C4-2B (cell line): ENCODE measurements around the gene KLHL17.

Experiments
- H3K27ac ChIP-seq: fragments of 450-650 bp; 2 replicates; pipeline ENCODE4 v1.5.1; 2017
- ZFX ChIP-seq: fragments of 450-650 bp; IDR thresholded peaks from 2 replicates; pipeline ENCODE4 v1.6.1; 2017
- TF ChIP-seq, protein P1 (sequence below): fragments of 450-650 bp; conservative IDR thresholded peaks from 2 replicates; pipeline ENCODE4 v1.5.1; 2017; ENCODE audit warnings: mild to moderate bottlenecking

KLHL17 gene

DNA sequence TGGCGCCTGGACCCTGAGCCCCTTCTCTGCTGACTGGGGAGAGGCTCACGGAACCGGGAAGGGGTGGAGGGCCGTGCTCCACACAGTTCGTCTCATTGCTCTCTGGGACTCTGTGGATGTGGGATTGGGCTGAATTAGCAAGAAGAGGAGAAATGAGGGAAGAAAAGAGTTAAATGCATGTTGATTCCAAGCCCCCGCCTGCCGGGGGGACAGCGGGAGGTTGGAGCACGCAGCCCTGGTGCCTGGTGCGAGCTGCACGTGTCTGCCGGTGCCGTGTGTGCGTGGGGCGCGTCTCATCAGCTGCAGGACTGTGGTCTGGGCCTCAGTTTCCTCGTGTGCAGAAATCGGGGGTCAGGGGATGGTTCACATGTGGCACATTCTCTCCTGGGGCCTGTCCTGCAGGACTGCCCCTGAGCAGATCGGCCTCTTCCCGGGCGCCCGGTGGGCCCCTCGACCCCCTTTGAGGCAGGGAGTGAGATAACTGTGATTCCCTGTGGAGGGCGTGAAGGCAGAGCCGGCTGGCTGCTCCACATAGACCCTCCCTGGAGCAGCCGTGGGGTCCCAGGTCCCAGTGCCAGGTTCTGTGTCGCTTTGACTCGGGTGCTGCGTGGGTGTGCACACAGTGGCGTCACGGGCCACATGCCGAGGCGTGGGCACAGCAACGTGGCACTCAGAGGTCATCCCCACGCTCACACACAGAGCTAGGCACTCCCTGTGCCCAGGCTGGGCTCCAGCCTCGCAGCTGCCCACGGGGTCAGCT is 25.2 kb upstream of the KLHL17 start:
- TF ChIP-seq ZFX: no peak
- TF ChIP-seq, protein P1, sequence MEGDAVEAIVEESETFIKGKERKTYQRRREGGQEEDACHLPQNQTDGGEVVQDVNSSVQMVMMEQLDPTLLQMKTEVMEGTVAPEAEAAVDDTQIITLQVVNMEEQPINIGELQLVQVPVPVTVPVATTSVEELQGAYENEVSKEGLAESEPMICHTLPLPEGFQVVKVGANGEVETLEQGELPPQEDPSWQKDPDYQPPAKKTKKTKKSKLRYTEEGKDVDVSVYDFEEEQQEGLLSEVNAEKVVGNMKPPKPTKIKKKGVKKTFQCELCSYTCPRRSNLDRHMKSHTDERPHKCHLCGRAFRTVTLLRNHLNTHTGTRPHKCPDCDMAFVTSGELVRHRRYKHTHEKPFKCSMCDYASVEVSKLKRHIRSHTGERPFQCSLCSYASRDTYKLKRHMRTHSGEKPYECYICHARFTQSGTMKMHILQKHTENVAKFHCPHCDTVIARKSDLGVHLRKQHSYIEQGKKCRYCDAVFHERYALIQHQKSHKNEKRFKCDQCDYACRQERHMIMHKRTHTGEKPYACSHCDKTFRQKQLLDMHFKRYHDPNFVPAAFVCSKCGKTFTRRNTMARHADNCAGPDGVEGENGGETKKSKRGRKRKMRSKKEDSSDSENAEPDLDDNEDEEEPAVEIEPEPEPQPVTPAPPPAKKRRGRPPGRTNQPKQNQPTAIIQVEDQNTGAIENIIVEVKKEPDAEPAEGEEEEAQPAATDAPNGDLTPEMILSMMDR: no peak
- H3K27ac ChIP-seq: no peak overlapping the region

- H3K27ac ChIP-seq: no peak overlapping the region
- TF ChIP-seq, protein P1: no peak
- TF ChIP-seq ZFX: no peak
Measured at GRCh38 chr1:935751-936231, 24.6 kb upstream of the KLHL17 start.

GRCh38 chr1:936348-937264 is 23.8 kb upstream of the KLHL17 start:
- TF ChIP-seq, protein P1: no peak
- TF ChIP-seq ZFX: no peak
- H3K27ac ChIP-seq: no peak overlapping the region

DNA sequence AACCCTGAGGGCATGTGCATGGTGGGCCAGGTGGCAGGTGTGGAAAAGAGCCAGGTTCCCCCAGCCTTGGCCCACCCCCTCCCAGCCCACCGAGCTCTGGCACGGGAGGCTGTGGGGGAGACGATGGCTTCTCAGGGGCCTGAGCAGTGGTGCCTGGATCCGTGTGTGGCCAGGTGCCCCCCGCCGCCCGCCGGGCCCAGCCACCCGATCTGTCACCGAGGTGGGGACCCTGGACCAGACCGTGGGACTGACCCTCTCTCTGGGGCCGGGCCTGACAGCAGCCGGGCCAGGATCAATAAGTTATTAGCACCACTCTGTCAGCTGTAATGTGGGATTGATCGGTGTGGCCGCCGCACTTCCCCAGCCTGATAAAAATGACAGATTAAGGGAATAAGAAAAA is 22.9 kb upstream of the KLHL17 start:
- TF ChIP-seq, protein P1: no peak
- no peak for TF ChIP-seq ZFX
- no peak overlapping the region for H3K27ac ChIP-seq

DNA sequence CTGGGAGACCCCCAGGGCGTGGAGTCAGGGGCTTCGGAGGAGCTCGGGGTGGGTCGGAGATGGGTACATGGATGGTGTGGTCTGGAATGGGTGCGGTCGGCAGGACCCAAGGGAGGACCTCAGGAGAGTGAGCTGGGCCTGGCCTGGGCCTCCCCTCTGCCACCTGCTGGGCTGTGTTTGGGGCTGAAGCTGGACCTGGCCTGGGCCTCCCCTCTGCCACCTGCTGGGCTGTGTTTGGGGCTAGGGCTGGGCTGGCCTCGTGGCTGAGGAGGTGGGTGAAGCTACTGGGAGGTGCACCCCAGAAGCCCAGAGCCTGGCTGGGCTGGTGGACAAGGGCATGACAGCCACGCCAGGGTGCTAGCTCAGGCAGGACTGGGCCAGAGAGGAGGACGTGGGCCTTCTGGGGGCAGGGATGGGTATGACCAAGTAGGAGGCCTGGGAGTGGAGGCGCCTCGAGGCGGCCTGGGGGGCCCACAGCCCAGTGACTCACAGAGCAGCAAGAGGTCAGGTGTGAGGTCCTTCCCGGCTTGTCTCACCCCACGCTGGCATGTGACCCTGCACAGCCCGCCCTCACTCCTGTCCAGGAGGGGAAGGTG is 22.2 kb upstream of the KLHL17 start:
- H3K27ac ChIP-seq: no peak overlapping the region
- no peak for TF ChIP-seq ZFX
- TF ChIP-seq, protein P1: no peak; the same call in 1 of the 2 replicates

GRCh38 chr1:938711-939489 is 21.5 kb upstream of the KLHL17 start:
- no peak overlapping the region for H3K27ac ChIP-seq
- no peak for TF ChIP-seq ZFX
- TF ChIP-seq, protein P1: no peak
